IMR-90 (cell line): ENCODE data around the gene GAS7. TPM values are rescaled to one million over a fixed set of nuclear protein-coding genes. Genes with fewer than 3 reads are reported as not detected.

Source experiments
- ATAC-seq: fragments of 200-7000 bp; cut with Tn5 transposase; 2 replicates; pipeline ENCODE4 v1.9.1; 2020; ENCODE audit warnings: low read depth, mild to moderate bottlenecking, moderate library complexity
- BruUV-seq: library from RNA; stranded (reverse); fragments of 400-500 nt; replicated peaks from 2 replicates; lab custom pipeline; 2021; lab: Mats Ljungman, UMichigan
- CTCF ChIA-PET: fragments of 300-600 bp; formaldehyde crosslinking; extraction: SDS; loops from one replicate; lab custom pipeline; 2021; ENCODE audit warnings: antibody characterized with exemption; lab: Yijun Ruan, JAX
- POLR2A ChIA-PET: fragments of 300-600 bp; sonication (Branson Sonifier 250); formaldehyde crosslinking; loops from one replicate; lab custom pipeline; 2022; ENCODE audit warnings: antibody characterized with exemption; ENCODE audit not compliant: unreplicated experiment; lab: Charles Lee
- DNase-seq: peaks from one replicate; pipeline ENCODE4 v3.0.0; 2013
- H2AFZ ChIP-seq: replicated peaks from 2 replicates; pipeline ENCODE3; 2013; ENCODE audit warnings: low read length, mild to moderate bottlenecking; ENCODE audit not compliant: poor library complexity
- H2AK5ac ChIP-seq: 2 replicates; pipeline ENCODE4 v1.6.1; 2013; ENCODE audit warnings: low read depth, low read length, inconsistent platforms
- H2AK9ac ChIP-seq: replicated peaks from 2 replicates; pipeline ENCODE3; 2013; ENCODE audit warnings: mild to moderate bottlenecking, low read depth, low read length, moderate library complexity; ENCODE audit not compliant: poor library complexity
- H2BK120ac ChIP-seq: 2 replicates; pipeline ENCODE4 v1.6.1; 2013; ENCODE audit warnings: low read depth, low read length, inconsistent platforms
- H2BK15ac ChIP-seq: 3 replicates; pipeline ENCODE4 v1.6.1; 2013; ENCODE audit warnings: low read depth, low read length, inconsistent platforms
- H2BK20ac ChIP-seq: 2 replicates; pipeline ENCODE4 v1.6.1; 2013; ENCODE audit warnings: low read depth, mild to moderate bottlenecking, inconsistent platforms, low read length, moderate library complexity
- H2BK5ac ChIP-seq: 2 replicates; pipeline ENCODE4 v1.6.1; 2013; ENCODE audit warnings: mild to moderate bottlenecking, low read depth, low read length, inconsistent platforms; ENCODE audit not compliant: poor library complexity, severe bottlenecking
- H3K14ac ChIP-seq: replicated peaks from 2 replicates; pipeline ENCODE4 v1.6.1; 2013; ENCODE audit warnings: low read depth, low read length, inconsistent platforms
- H3K18ac ChIP-seq: 2 replicates; pipeline ENCODE4 v1.6.1; 2013; ENCODE audit warnings: low read depth, low read length, control low read depth
- H3K23ac ChIP-seq: 2 replicates; pipeline ENCODE4 v1.6.1; 2013; ENCODE audit warnings: low read depth, low read length, inconsistent platforms
- H3K27ac ChIP-seq: 2 replicates; pipeline ENCODE4 v1.5.1; 2013; ENCODE audit warnings: mild to moderate bottlenecking, control low read depth, low read length; ENCODE audit not compliant: insufficient read depth
- H3K27me3 ChIP-seq: 2 replicates; pipeline ENCODE4 v1.6.1; 2013; ENCODE audit warnings: low read length; ENCODE audit not compliant: control insufficient read depth, insufficient read depth
- H3K36me3 ChIP-seq: 2 replicates; pipeline ENCODE4 v1.6.1; 2013; ENCODE audit warnings: low read length, mixed read lengths; ENCODE audit not compliant: control insufficient read depth, insufficient read depth
- H3K4ac ChIP-seq: 2 replicates; pipeline ENCODE4 v1.6.1; 2013; ENCODE audit warnings: low read depth, low read length, inconsistent platforms
- H3K4me1 ChIP-seq: 2 replicates; pipeline ENCODE4 v1.6.1; 2013; ENCODE audit warnings: low read length, mixed read lengths; ENCODE audit not compliant: control insufficient read depth, insufficient read depth
- H3K4me2 ChIP-seq: 2 replicates; pipeline ENCODE4 v1.6.1; 2013; ENCODE audit warnings: low read depth, mild to moderate bottlenecking, control low read depth, low read length, moderate library complexity
- H3K4me3 ChIP-seq: 2 replicates; pipeline ENCODE4 v1.5.1; 2013; ENCODE audit warnings: low read depth, mild to moderate bottlenecking, control low read depth, low read length, moderate library complexity; ENCODE audit not compliant: insufficient read depth
- H3K56ac ChIP-seq: 2 replicates; pipeline ENCODE4 v1.6.1; 2013; ENCODE audit warnings: low read length, inconsistent platforms; ENCODE audit not compliant: insufficient read depth; ENCODE audit errors: extremely low read depth
- H3K79me1 ChIP-seq, 2 experiments: 2 replicates each; pipeline ENCODE4 v1.6.1; 2013; ENCODE audit warnings: low read length in 2 of 2, inconsistent platforms in 1 of 2, low read depth in 1 of 2
- H3K9ac ChIP-seq: 2 replicates; pipeline ENCODE4 v1.6.1; 2013; ENCODE audit warnings: low read depth, low read length, control low read depth
- H3K9me1 ChIP-seq: 2 replicates; pipeline ENCODE4 v1.6.1; 2013; ENCODE audit warnings: low read length, inconsistent platforms; ENCODE audit not compliant: insufficient read depth
- H3K9me3 ChIP-seq: 2 replicates; pipeline ENCODE4 v1.6.1; 2013; ENCODE audit warnings: low read length; ENCODE audit not compliant: control insufficient read depth, insufficient read depth
- H4K20me1 ChIP-seq: 2 replicates; pipeline ENCODE4 v1.6.1; 2013; ENCODE audit warnings: low read length, inconsistent platforms; ENCODE audit not compliant: insufficient read depth
- H4K5ac ChIP-seq: 2 replicates; pipeline ENCODE4 v1.6.1; 2013; ENCODE audit warnings: mild to moderate bottlenecking, low read depth, low read length, control low read depth
- H4K8ac ChIP-seq, 2 experiments: 2 replicates each; pipeline ENCODE4 v1.6.1; 2013; ENCODE audit warnings: low read depth in 2 of 2, low read length in 2 of 2, control low read depth in 1 of 2, inconsistent platforms in 1 of 2
- H4K91ac ChIP-seq: 2 replicates; pipeline ENCODE4 v1.6.1; 2013; ENCODE audit warnings: low read depth, low read length, inconsistent platforms; ENCODE audit not compliant: insufficient read depth
- FOS ChIP-seq: fragments of 150-350 bp; IDR thresholded peaks from 2 replicates; pipeline ENCODE4 v1.6.1; 2016; ENCODE audit warnings: low read depth, low read length
- MAFK ChIP-seq: IDR thresholded peaks from 2 replicates; pipeline ENCODE4 v1.6.1; 2012; ENCODE audit warnings: low read depth, low read length, improper control_type of control experiment
- MAZ ChIP-seq: IDR thresholded peaks from 2 replicates; pipeline ENCODE4 v1.6.1; 2012; ENCODE audit warnings: low read depth, mild to moderate bottlenecking, low read length, improper control_type of control experiment, moderate library complexity, borderline replicate concordance
- POLR2A ChIP-seq: IDR thresholded peaks from 2 replicates; pipeline ENCODE4 v1.6.1; 2012; ENCODE audit warnings: mild to moderate bottlenecking, low read depth, low read length
- RAD21 ChIP-seq: IDR thresholded peaks from 2 replicates; pipeline ENCODE4 v1.6.1; 2012; ENCODE audit warnings: low read length, improper control_type of control experiment
- RCOR1 ChIP-seq: IDR thresholded peaks from 2 replicates; pipeline ENCODE4 v1.6.1; 2012; ENCODE audit warnings: mild to moderate bottlenecking, low read length, improper control_type of control experiment; ENCODE audit not compliant: insufficient replicate concordance
- WGBS, 2 experiments: methylation state at CpG; one replicate each; pipeline versions ENCODE4 v1.1.5 to v1.1.7; 2013; ENCODE audit warnings: missing lambda C conversion rate in 2 of 2; ENCODE audit not compliant: insufficient read length in 1 of 2; ENCODE audit errors: extremely low coverage in 2 of 2; 5-methylcytosine and 5-hydroxymethylcytosine counted together
- dilution Hi-C: fragments of 300-500 bp; cut with HindIII; formaldehyde crosslinking; loops from one replicate; pipeline ENCODE4 v1.14.3; 2018; ENCODE audit warnings: low sequenced_read_pairs; ENCODE audit not compliant: unreplicated experiment
- in situ Hi-C: fragments of 300-500 bp; cut with MboI; formaldehyde crosslinking; loops from 3 replicates; pipeline ENCODE4 v1.14.3; 2019; ENCODE audit warnings: low sequenced_read_pairs, inconsistent platforms, mixed read lengths
- intact Hi-C: fragments of 100-400 bp; cut with micrococcal nuclease; formaldehyde crosslinking; loops from 2 replicates; pipeline ENCODE4 v1.10.0; 2022
- polyA plus RNA-seq, 3 experiments: library from polyadenylated mRNA; depleted of rRNA; stranded (reverse); fragments of >200 nt; gene quantifications; 2 replicates each; pipeline ENCODE4 v1.2.3, GENCODE V29; 2012; ENCODE audit warnings: low replicate concordance in 1 of 3
- total RNA-seq: library from RNA; depleted of rRNA; stranded (reverse); fragments of >200 nt; gene quantifications from 2 replicates; pipeline ENCODE4 v1.2.3, GENCODE V29; 2012

Gene GAS7
- total and polyA plus RNA-seq, 2 of the 4 experiments (the other 2 are of a cell fraction) = 4.6 to 5.0 TPM

DNA sequence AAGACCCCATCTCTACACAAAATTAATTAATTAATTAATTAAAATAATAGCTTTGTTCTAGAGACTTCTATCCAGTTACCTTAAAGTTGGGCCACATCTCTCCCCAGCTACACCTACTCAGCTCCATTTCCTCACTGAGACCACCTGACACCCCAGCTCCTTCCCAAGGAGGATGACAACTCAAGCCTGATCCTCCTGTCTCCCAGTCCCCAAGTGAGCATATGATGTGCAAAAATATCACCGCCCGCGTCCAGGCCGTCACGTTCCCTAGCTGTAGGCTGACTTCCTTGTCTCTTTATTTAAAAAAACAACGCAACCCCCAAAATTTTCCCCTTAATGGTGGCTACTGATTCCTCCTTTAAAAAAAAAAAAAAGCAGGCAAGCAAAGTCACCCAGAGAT is 173.2 kb downstream of the GAS7 start:
- no CpG with 5 or more reads among the region's 6 CpGs for WGBS, 2 experiments
- no peak overlapping the region for H2AK9ac ChIP-seq
- no peak overlapping the region for H3K4me2 ChIP-seq
- no peak for DNase-seq
- H4K8ac ChIP-seq = no peak overlapping the region
- intact Hi-C loops = no loop called here
- H3K9ac ChIP-seq = no peak overlapping the region
- H3K4me3 ChIP-seq = no peak overlapping the region
- H2BK20ac ChIP-seq = no peak overlapping the region
- no peak overlapping the region for H3K56ac ChIP-seq
- no peak overlapping the region for H3K18ac ChIP-seq
- H3K14ac ChIP-seq = no peak overlapping the region
- no TSS peak for BruUV-seq
- TF ChIP-seq RAD21 = no peak
- no peak for TF ChIP-seq RCOR1
- no peak for TF ChIP-seq MAFK
- no peak for TF ChIP-seq MAZ
- TF ChIP-seq POLR2A = no peak
- no peak for TF ChIP-seq FOS
- H3K4me1 ChIP-seq = peaks cover 2% of the 10 kb centered on the region; the same call in 1 of the 2 replicates
- ChIA-PET POLR2A (no interaction called here), CTCF (no interaction called here)
- no peaks in the 10 kb centered on the region for H3K9me3 ChIP-seq
- H3K23ac ChIP-seq = no peak overlapping the region
- no peak overlapping the region for H3K27ac ChIP-seq
- dilution Hi-C loops = no loop called here
- no peak overlapping the region for H2BK5ac ChIP-seq
- H2AFZ ChIP-seq = no peak overlapping the region
- H2BK120ac ChIP-seq = no peak overlapping the region
- no peak overlapping the region for H3K4ac ChIP-seq
- H3K27me3 ChIP-seq = no peaks in the 10 kb centered on the region
- no peak overlapping the region for H4K5ac ChIP-seq
- no peak overlapping the region for H4K91ac ChIP-seq
- H3K36me3 ChIP-seq = no peaks in the 10 kb centered on the region
- no peaks in the 10 kb centered on the region for H3K79me1 ChIP-seq
- H2BK15ac ChIP-seq = no peak overlapping the region
- H4K20me1 ChIP-seq = no peaks in the 10 kb centered on the region
- in situ Hi-C loops = no loop called here
- H3K9me1 ChIP-seq = no peaks in the 10 kb centered on the region
- H2AK5ac ChIP-seq = no peak overlapping the region
- no peak for ATAC-seq
